Suppressor macrophage treated with lipopolysaccharide for 1 hour (primary cell): ENCODE measurements around the gene ZHX3.
"Not testable (repeated sequence)": the region's sequence is repeated elsewhere in the genome, so short reads cannot be mapped to it uniquely, and the experiment has no call there.

Source experiments
- DNase-seq, 3 donors: peaks; one replicate each; pipeline ENCODE4 v3.0.0-alpha.2; 2020 to 2022

The ZHX3 gene

DNA sequence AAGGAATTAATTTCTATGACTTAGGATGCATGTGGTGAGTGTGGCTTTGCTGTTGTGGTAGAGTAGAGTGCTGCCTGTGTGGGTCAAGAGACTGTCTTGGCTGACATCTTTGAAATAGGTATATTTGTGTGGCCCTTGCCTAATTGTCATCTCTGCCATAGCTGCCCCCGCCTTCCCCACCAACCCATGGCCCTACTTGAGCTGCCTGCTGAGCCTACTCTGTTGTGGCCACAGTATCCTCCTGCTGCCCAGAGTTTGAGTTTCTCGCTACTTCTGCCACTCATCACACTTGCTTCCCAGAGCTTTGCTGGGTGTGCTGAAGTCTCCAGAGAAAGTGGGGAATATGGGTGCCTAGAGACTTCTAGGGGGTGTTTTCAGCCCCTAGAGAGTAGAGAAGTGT, 172.2 kb downstream of the ZHX3 start:
- DNase-seq: no peak

DNA sequence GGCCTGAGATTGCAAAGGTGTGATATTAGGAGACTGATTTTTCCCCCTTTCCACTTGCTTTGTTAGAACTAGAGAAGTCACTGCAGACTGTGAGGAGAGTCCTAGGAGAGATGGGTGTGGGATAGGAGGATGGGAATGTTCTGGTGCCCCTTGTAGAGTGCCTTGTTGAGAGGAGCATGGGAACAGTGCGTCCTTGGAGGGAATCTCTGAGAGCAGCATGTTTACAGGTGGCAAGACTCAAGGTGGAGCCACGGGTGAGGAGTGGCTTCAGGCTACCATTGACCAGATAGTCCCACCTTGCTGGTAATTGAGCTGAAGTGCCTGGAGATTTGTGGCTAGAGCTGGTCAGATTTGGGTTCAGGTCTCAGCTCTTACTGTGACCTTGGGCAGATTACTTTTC, 174.2 kb downstream of the ZHX3 start:
- no peak for DNase-seq

DNA sequence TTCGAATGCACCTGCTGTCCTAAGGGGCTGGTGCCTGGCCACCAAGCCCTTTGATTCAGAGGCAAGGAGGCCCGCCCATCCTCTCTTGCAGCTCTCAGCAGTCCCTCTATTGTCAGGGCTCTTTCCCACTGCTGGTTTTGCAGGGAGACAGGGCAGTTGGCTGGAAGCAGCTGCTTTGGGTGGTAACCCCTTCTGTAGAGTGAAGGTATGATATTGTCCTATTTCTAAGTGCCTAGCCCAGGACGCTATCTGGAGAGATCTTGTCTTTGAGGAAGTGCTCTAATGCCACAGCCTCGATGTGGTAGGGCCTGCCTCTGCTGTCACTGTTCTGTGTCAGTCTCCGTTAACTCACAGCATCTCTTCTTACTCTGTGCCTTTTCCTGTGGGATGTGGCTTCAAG, 174.6 kb downstream of the ZHX3 start:
- DNase-seq: no peak

DNA sequence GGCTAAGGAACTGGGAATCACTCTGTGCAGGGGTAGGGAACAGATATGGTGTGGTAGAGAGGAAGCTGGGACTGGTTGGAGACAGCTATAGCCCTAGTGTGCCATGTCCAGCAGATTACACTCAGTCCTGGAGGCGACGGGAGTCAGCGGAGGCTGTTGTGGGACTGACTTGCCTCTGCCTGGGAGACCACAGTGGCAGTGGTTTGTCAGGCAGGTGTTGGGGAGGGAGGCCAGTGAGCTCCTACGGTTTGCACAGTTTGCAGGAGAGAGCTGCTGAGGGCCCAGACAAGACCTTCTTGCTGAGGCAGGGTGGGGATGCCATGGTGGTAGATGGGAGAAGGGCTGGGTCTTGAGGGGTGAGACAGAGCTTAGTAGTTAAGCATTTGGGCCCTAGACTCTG, 175.3 kb downstream of the ZHX3 start:
- no peak for DNase-seq

DNA sequence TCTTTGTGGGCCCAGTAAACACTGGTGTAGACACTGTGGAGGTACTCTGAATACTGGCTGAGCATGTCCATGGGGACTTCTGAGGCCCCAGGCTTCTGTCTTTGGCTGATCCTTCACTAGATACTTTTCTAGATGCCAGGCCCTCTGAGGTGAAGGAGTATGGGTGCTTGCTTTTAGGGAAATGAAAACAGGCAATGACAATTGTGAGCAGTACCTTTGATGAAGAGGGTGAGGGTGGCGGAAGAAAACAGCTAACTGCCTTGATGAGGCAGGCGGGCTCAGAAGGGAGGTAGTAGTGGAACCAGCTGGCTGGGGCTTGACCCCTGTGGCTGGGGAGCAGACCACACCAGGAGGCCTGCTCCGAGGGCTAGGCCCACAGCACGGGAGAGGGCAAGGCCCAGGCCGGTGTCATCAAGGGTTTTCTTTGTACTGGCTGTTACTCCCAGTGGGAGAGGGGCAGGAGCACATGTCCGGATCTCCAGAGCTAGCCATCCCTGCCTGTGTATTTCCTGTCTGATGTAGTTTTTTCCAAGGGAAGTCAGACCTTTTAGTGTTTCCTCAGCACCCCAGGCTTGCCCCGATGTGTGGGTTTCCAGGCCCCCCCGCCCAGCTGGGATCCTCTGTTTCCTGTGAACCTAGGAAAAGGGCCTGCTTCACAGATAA, 176.2 kb downstream of the ZHX3 start:
- no peak for DNase-seq

DNA sequence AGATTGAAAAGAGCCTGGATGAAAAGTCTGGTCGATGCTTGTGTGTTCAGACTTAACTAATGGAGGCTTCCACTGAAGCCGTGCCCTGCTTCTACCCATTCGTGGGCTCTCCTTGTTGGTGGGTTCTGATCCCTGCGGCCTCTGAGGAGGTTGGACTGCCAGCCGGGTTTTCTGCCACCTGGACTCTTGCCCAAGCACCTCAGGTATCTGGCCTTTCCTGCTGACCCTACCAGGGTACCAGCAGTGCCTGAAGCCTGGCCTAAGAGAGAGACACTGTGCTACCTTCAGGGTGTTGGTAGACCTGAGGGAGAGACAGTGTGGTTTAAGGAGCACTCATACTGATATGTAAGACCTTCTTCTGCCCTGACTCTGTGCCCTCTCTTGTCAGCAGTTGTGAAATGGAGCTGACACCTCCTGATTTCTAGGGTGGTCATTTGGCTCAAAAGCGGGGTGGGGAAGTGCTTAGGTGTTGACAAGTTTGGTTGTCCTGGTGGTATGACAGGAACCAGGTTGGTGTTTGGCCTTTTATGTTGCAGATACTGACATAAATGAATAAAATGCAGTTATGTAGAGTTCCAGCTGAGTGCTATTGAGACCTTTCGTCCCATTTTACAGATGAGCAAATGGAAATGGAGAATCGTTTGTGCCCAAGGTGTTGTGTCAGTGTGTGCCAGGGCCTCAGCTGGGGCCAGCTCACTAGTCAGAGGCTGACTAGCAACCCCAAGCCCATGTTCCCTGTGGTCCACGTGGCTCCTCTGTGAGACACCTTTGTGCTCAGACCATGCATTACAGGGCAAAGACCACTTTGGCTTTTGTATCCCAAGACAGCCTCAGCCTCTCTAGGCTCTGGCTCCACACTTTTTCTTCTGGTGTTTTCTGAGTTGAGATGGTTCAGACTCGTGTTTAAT, 177.1 kb downstream of the ZHX3 start:
- no peak for DNase-seq

DNA sequence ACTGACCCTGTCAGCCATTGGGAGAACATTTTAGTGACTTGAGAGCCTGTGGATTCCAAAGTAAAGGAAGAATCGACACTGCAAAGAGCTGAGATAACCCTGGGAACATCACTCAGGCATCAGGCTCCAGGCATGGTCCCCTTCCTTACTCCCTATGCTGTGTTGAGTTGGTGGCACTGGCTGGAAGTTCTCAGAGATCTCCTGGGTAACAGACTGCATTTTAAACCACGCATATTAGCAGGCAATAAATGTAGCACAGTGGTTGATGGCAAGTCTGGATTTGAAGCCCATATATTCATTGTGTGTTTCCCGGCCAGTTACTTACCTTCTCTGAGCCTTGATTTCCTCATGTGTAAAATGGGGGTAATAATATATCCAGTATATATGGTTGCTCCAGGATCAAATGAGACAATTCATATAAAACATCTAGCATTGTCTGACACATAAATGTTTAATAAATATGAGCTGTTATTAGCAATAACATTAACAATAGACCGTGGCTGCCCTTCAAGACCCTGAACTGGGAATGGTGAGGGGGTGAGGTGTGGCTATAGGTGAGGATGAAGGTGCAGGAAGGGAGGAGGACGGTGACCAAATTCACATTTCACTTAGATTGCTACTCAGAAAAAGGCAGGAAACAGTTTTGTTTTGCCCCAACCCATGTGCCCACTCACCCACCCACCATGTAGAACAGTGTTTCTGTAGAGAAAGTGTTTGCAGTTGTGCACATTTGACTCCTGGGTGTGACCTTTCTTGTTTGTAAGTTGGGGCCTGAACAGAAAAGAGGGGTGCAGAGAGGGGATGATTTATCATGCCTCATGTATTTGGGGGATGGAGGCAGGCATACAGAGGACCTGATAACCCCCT, 178.1 kb downstream of the ZHX3 start:
- DNase-seq: no peak

DNA sequence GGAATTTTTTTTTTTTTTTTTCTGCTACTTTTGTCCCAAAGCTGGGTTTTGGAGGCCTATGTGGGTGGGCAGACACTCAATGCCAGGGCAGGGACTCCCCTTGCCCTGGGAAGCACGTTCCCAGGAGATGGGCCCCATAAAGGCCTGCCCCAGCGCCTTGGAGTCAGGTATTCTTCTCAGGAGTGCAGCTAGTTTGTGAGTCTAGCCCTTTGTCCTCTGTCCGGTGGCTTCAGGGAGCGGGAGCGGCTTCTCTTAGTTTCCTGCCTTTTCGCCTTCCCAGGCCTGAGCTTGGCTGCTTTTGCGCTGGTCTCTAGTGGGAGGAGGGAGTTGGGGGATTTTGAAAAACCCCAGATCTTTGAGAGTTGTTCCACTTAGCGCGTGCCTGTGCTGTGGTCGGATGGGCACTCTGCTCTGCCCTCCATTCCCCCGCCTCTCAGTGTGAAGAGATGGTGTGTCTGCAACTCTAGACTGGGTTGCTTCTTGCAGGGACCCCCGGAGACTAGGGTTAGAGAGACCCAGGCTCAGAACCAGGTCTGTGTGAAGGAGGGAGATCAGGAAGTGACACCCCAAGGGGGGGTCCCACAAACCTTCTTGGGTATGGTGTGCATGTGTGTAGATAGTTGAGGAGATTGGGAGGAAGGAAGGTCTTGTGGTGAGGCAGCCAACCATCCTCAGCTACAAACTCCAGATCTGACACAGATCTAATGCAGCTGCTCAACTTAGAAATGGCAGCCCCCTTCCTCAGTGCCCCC, 178.9 kb downstream of the ZHX3 start:
- DNase-seq: no peak

DNA sequence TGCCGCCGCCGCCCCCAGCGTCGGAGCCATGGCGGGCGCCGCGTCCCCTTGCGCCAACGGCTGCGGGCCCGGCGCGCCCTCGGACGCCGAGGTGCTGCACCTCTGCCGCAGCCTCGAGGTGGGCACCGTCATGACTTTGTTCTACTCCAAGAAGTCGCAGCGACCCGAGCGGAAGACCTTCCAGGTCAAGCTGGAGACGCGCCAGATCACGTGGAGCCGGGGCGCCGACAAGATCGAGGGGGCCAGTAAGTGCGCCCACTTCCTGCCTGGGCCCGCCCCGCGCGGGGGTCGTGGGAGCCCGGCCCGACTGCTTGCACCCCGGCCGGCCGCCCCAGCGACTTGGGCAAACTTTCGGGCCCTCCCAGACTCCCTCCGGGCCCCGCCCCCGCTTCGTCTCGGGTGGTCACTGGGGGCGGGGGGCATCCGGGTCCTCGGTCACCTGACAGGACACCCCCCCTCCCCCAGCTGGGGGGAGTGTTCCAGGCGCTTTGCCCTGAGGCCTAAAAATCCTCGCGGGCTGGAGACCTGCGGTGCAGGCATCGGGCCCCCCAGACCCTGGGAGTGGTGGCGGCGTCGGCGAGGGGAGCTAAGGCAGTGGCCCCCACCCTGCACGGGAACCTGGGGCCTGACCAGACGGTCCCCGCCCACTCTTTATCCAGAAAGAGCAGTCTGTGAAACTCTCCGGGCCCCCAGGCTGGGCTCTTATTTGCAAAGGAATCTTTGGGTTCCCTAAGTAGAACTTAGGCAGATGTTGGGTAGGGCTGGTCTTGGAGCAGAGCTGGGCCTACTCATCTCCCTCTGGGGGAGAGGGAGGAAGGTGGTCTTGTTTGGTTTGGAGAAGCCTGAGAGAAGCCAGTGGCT, 179.7 kb downstream of the ZHX3 start:
- DNase-seq: peak in 1 of 3 donors; percentile 14

DNA sequence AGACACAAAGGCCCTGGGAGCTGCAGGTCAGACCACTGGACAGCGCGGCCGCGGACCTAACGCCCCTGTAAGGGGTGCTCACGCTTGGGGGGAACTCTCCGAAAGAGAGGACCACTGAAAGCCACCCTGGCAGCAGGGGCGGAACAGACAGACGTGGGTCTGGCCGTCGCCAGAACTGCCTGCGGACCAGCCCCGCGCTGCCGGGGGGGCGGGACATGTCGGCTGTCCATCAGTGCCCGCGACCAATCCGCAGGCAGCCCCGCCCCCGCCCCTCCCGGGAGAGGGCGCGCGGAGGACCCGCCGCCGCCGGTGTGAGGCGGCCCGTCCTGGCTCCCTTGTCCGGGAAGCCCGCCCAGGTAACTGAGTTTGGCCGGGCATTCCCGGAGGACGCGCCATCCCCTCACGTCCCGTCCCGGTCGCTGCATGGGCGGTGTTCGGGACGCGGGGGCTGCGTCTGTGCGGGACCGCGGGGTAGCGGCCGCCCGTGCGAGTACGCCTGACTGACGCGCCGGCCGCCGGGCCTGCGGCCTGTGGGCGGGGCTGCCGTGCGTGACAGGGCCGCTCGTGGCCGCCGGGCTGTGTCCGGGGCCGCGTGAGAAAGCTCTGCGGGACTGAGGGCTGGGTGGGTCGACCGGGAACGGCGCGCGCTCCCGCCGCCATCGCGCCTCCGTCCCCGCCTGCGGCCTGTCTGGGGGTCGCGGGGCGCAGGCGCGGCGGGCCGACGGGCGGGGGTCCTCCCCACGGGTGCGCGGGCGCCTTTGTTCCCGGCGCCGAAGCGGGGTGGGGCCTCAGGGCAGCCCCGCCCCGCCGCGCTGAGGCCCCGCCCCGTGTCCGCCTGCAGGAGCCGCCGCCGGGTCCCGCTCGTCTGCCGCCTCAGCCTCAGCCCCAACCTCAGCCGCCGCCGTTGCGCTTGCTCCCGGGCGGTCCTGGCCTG, 180.6 kb downstream of the ZHX3 start, which contains the start of gene PLCG1:
Gene PLCG1, plus strand, starts transcription at position 864 of the 934 bp plus-strand sequence. CDS start 99 bp downstream, outside the sequence.
- peak; percentile 75 to 94 (median 88) for DNase-seq

DNA sequence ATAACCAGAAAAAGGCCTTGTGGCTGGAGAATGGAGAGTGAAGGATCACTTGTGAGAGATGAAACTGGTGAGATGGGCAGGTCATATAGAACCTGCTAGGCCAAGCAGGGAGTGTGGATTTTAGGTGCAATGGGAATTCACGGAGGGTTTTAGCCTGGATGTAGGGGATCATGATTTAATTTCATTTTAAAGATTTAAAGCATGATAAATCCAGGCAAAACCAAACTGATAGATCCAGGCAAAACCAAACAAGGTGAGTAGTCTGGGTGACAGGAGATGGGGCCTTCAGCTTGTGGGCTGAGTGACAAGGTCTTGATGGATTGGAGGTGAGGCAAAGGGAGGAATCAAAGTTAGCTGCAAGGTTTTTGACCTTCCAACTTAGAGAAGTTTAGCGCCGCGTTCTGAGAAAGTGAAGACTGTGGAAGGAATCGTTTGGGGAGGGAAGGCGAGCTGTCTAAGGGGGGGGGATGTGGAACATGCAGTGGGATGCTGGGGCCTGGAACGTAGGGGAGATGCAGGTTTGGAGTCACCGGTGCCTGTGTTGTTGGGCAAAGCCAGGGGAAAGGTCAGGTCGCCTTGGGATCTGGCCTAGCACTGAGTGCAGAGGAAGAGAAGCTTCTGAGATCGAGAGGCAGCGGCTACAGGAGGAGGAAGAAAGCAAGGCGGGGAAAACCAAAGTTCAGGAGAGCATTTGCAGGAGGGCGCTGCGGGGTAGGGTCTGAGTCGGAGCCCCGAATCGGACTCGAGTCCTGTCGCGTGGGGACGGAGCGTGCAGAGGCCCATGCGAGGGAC, 181.4 kb downstream of the ZHX3 start:
- DNase-seq: peak in 2 of 3 donors; percentile 21 to 41

DNA sequence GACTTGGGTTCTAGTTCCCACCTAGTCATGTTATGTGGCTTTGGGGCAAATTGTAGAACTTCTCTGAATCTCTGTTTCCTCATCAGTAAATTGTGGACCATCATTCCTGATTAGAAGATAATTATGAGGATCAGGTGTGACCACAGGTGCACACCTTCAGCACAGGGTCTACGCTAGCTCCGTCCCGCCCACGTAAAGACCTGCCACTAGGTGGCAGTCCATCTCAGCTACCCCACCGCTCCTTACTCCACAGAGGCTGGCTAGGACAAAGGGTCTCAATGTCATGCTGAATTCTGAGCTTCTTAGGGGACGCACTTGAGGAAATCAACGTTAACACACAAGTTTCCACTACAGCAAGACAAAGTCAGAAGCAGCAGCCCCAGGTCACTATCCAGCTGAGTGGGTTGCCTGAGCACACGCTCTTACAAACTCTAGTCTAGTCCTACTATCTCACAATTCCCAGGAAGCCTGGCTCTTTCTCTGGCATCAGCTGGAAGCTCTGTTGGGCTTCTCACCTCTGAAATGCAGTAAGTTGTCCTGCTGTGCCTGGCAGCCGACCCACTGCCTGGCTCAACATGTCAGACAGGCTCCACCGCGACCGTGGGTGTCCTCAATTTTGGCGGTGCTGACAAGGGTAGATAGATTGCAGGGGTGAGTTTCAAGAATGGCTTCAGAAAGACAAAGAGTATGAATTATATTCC, 182.2 kb downstream of the ZHX3 start:
- DNase-seq: peak in 2 of 3 donors; percentile 26 to 39

DNA sequence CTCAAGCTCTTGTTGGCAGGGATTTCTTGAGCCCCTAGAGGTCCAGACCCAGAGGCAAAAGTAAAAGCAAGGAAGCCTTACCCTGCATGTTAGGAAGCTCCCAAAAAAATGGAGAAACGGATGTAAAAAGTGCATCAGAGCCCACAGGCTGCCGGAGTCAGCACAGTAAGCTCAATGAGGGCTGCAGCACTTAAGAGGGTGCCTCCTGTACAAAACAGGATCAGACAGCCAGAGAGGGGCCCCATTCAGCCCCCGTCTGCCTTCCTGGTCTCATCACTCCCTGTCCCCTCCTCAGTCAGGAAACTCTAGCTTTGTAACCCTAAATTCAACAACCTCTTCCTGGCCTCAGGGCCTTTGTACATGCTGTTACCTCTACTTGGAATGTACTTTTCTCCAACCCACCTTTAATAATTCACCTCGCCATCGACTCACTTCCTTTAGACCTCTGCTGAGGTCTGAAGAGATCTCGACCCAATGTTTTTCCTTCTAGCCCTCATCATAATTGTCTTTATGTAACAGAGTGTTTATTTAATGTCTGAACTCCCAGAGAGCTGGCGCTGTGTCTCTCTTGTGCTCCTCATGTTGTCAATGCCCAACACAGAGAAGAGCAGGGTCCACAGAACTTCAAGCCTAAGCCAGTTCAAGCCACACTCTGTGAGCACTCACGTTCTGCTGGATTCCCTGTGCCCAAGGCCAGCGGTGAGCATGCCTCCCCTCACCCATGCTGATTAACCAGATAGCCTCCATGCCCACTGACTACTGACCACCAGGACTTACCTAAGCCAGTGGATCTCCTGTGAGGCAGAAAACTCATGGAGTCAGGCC, 183.0 kb downstream of the ZHX3 start:
- DNase-seq: no peak

DNA sequence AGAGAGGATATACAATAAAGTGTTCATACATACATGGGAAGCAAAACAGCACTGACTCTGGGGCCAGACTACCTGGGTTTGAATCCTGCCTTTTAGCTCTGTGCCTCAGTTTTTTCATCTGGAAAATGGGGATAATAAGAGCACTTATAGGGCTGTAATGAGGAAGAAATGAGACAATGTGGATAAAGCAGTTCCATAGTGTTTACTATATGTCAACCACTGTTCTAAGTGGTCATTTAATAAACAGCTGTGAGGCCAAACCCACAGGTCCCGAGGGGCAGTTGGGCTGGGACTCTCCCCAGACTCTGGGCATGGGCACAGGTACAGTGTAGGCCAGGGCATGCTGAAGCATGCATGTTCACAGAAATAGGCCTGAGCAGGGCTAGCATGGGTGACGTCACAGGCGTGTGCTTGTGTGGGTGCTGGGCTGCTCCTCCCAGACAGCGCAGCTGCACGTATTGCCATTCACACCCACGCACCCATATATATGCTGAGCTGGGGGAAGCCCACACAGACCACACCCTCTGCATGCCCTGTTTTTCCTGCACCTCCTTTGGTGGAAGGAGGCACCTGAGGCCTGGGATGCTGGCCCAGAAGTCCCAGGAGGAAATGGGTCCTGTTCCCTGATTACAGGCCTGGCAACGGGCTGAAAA, 183.7 kb downstream of the ZHX3 start:
- DNase-seq: peak; percentile 50 to 68 (median 52)

DNA sequence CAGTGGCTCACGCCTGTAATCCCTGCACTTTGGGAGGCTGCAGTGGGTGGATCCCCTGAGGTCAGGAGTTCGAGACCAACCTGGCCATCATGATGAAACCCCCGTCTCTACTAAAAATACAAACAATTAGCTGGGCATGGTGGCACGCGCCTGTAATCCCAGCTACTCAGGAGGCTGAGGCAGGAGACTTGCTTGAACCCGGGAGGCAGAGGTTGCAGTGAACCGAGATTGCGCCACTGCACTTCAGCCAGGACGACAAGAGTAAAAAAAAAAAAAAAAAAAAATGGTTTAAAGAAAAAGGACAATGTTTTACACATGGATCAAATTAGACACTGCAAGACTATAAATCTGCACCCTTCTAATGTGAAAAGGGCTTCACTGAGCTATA, 185.1 kb downstream of the ZHX3 start:
- DNase-seq: not testable (repeated sequence)

DNA sequence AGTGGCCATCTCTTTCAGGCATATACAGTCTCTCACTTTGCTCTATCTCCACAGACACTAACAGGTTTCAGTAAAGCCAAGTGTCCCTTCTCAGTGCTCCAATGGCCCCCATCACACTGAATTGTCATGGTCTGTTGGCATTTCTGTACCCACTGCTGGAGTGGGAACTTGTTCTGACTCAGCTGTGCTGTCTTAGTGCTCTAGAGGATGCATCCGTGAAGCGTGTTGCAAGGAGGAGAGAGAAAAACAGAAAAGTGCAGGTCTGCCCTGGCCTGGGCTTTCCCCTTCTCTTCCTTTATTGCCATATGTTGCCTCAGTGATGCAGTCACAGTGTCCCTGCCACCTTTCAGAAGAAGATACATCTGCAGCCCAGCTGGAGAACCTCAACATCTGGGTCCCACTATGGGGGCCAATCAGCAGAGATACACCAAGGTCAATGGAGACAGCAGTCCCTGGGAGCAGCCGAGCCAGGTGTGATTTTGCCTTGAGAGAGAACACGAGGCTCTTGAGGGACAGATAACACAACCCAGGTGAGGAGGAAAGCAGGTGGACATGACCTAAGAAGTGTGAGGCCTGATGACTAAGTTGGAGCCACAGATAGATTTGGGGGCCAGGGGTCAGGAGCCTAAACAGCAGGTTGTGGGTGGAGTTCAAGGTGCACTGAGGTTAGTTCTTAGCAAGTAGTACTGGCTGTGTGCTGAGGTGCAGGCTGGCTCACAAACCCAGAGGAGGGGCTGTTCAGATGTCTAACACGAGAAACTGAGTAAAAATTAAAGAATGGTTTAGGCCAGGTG, 185.7 kb downstream of the ZHX3 start:
- no peak for DNase-seq
